ENCODE measurements around the gene GSE1. TPM values are rescaled to one million over a fixed set of nuclear protein-coding genes. Genes with fewer than 3 reads are reported as not detected.
A peak's percentile ranks its signal among the peaks of the same experiment; 100 is the strongest.

GSE1 gene
- total RNA-seq (100 to 1,000 TPM; 188 to 212 TPM), polyA plus RNA-seq (ENCODE audit: insufficient read depth, low read depth, low replicate concordance) (49.9 TPM)
- long read RNA-seq, donor 1, partial matches to known transcripts = 17 of 51 reads
- long read RNA-seq, donor 1, other reads (novel, unspliced or antisense) = 33 of 51 reads
- long read RNA-seq, donor 2, partial matches to known transcripts = 5 of 5 reads
- long read RNA-seq, donor 2, other reads (novel, unspliced or antisense) = 0 of 5 reads

GRCh38 chr16:85612801-85613603 lies at the start of gene GSE1:
Gene GSE1 (plus strand): TSS chr16:85613322. CDS start chr16:85613392, 70 bp downstream.
- H3K9me3 ChIP-seq = no peaks in the 10 kb centered on the region
- peaks cover 72% of the 10 kb centered on the region for H3K4me1 ChIP-seq
- peak; percentile 94 for DNase-seq
- H3K36me3 ChIP-seq (ENCODE audit: low read depth, missing control alignments) = no peaks in the 10 kb centered on the region
- TF ChIP-seq CTCF (IDR thresholded peaks at IDR 0.05) = no peak
- 1% methylated on average over 38 of the region's 81 CpGs; no CpG with 5 or more reads in 1 of the 2 donors for WGBS, 2 donors
- H3K27ac ChIP-seq = peak within 1 kb of the TSS; percentile 34 to 80
- H3K27me3 ChIP-seq = no peaks in the 10 kb centered on the region
- peak within 1 kb of the TSS; percentile 53 to 68 for H3K4me3 ChIP-seq
- intact Hi-C loops (cut with DNase I; ENCODE audit: low total_unique reads) = no loop called here

GRCh38 chr16:85563515-85564276 lies 49.4 kb upstream of the GSE1 start:
- Histone ChIP-seq H3K4me3 (no peak overlapping the region), H3K36me3 (ENCODE audit: low read depth, missing control alignments) (no peaks in the 10 kb centered on the region), H3K27ac (peak overlapping the region; percentile 55 to 64), H3K4me1 (peaks cover 34% of the 10 kb centered on the region), H3K27me3 (no peaks in the 10 kb centered on the region), H3K9me3 (no peaks in the 10 kb centered on the region)
- TF ChIP-seq CTCF (IDR thresholded peaks at IDR 0.05) (peak in 1 of 3 experiments; percentile 10), POLR2A (IDR thresholded peaks at IDR 0.05) (no peak)
- whole genome bisulfite sequencing, 2 donors = 36 to 70% methylated on average over 6 to 19 of the region's 19 CpGs
- peak; percentile 75 for DNase-seq
- intact Hi-C loops (cut with DNase I; ENCODE audit: low total_unique reads) = no loop called here

- DNase-seq = no peak
These were observed 48.7 kb upstream of the GSE1 start for GRCh38 chr16:85564277-85565051.

More at GRCh38 chr16:85564277-85565051, 48.7 kb upstream of the GSE1 start:
- Histone ChIP-seq H3K4me3 (no peak overlapping the region), H3K36me3 (ENCODE audit: low read depth, missing control alignments) (no peaks in the 10 kb centered on the region), H3K27ac (peak overlapping the region; percentile 55 to 64), H3K4me1 (peaks cover 34% of the 10 kb centered on the region), H3K9me3 (no peaks in the 10 kb centered on the region), H3K27me3 (no peaks in the 10 kb centered on the region)
- 83 to 89% methylated on average over 14 to 16 of the region's 16 CpGs for WGBS, 2 donors
- TF ChIP-seq CTCF (IDR thresholded peaks at IDR 0.05) (peak in 1 of 3 experiments; percentile 28), POLR2A (IDR thresholded peaks at IDR 0.05) (no peak)
- intact Hi-C loops (cut with DNase I; ENCODE audit: low total_unique reads) = no loop called here

All from testis (tissue), 5 donors.